Left lung (tissue), 10 donors: ENCODE results near the gene TDRD10. TPM values are rescaled to one million over a fixed set of nuclear protein-coding genes. Genes with fewer than 3 reads are reported as not detected.

Experiments
- ATAC-seq: fragments of 200-7000 bp; cut with Tn5 transposase; one replicate; pipeline ENCODE4 v1.9.1; 2020; ENCODE audit warnings: moderate library complexity
- DNase-seq, 4 donors: peaks; one replicate each; pipeline ENCODE4 v3.0.0-alpha.2; 2013 to 2020
- H3K27ac ChIP-seq, 2 donors: fragments of 200-600 bp; sonication (generic) in 1 of 2; one replicate each; pipeline versions ENCODE4 v1.5.0 to v1.8.0; 2020 to 2021
- H3K27me3 ChIP-seq, 2 donors: fragments of 200-600 bp; sonication (generic) in 1 of 2; one replicate each; pipeline versions ENCODE4 v1.5.0 to v1.8.0; 2020 to 2021
- H3K36me3 ChIP-seq, 2 donors: fragments of 200-600 bp; sonication (generic) in 1 of 2; one replicate each; pipeline versions ENCODE4 v1.5.0 to v1.8.0; 2020 to 2021
- H3K4me1 ChIP-seq, 2 donors: fragments of 200-600 bp; one replicate each; pipeline ENCODE4 v1.8.0; 2021
- H3K4me3 ChIP-seq, 2 donors: fragments of 200-600 bp; sonication (generic) in 1 of 2; one replicate each; pipeline versions ENCODE4 v1.5.0 to v1.8.0; 2020 to 2021; ENCODE audit warnings: mild to moderate bottlenecking in 1 of 2
- H3K9me3 ChIP-seq, 2 donors: fragments of 200-600 bp; sonication (generic) in 1 of 2; one replicate each; pipeline versions ENCODE4 v1.5.0 to v1.8.0; 2020 to 2021
- CTCF ChIP-seq, 2 donors: fragments of 200-600 bp; sonication (generic) in 1 of 2; IDR thresholded peaks; one replicate each; pipeline versions ENCODE4 v1.5.0 to v1.8.0; 2021; ENCODE audit warnings: antibody characterized with exemption in 2 of 2
- intact Hi-C, 2 donors: fragments of 100-400 bp; cut with DNase I; formaldehyde crosslinking; loops; one replicate each; pipeline versions ENCODE4 v1.11.2 to v1.14.2; 2022
- polyA plus RNA-seq, 6 donors: library from polyadenylated mRNA; unstranded; fragments of 120-200 nt; gene quantifications; one replicate each; pipeline ENCODE4 v1.2.1, GENCODE V29; 2013; ENCODE audit not compliant: insufficient read length in 6 of 6
- total RNA-seq, 2 donors: library from RNA; stranded (reverse); fragmentation: NEBNext Ultra II Directional; extraction: Animal tissue kit (Norgen Biotek cat#: 25700); gene quantifications; one replicate each; pipeline ENCODE4 v1.2.1, GENCODE V29; 2021
- donor health status: DM: no; HTN: yes; CAD: no.
- donor health status: DM: no; HTN: no; CAD: no.

Gene TDRD10
- total and polyA plus RNA-seq, 8 donors: 3.1 to 5.0 (median 3.6) TPM

GRCh38 chr1:154466206-154466605, 35.8 kb upstream of the TDRD10 start:
- peaks cover 0 to 48% of the 10 kb centered on the region in 2 donors for H3K36me3 ChIP-seq
- intact Hi-C loops: no loop called here

GRCh38 chr1:154466921-154467417, 35.0 kb upstream of the TDRD10 start:
- Histone ChIP-seq H3K4me3 (no peak overlapping the region), H3K27ac (peak overlapping the region in 1 of 2 donors; percentile 30), H3K9me3 (no peaks in the 10 kb centered on the region), H3K4me1 (peaks cover 8 to 57% of the 10 kb centered on the region in 2 donors), H3K36me3 (peaks cover 0 to 44% of the 10 kb centered on the region in 2 donors), H3K27me3 (no peaks in the 10 kb centered on the region)
- no peak for TF ChIP-seq CTCF (IDR thresholded peaks at IDR 0.05)
- ATAC-seq (no peak), DNase-seq (peak in 1 of 4 donors; percentile 36)
- intact Hi-C loops: no loop called here

More at GRCh38 chr1:154466206-154466605, 35.8 kb upstream of the TDRD10 start:
- Histone ChIP-seq H3K4me1 (peaks cover 10 to 60% of the 10 kb centered on the region in 2 donors), H3K4me3 (no peak overlapping the region), H3K27ac (peak overlapping the region; percentile 7 to 11), H3K27me3 (no peaks in the 10 kb centered on the region), H3K9me3 (no peaks in the 10 kb centered on the region)
- DNase-seq (no peak), ATAC-seq (no peak)
- TF ChIP-seq CTCF (IDR thresholded peaks at IDR 0.05): no peak

- ATAC-seq (no peak), DNase-seq (peak in 1 of 4 donors; percentile 6)
- intact Hi-C loops: no loop called here
- Histone ChIP-seq H3K4me3 (no peak overlapping the region), H3K27ac (peak overlapping the region in 1 of 2 donors; percentile 30), H3K27me3 (no peaks in the 10 kb centered on the region), H3K9me3 (no peaks in the 10 kb centered on the region), H3K36me3 (peaks cover 0 to 42% of the 10 kb centered on the region in 2 donors), H3K4me1 (peaks cover 6 to 51% of the 10 kb centered on the region in 2 donors)
- no peak for TF ChIP-seq CTCF (IDR thresholded peaks at IDR 0.05)
Measured at GRCh38 chr1:154467434-154468102, 34.5 kb upstream of the TDRD10 start.

GRCh38 chr1:154468535-154469250, 33.3 kb upstream of the TDRD10 start:
- Histone ChIP-seq H3K27me3 (no peaks in the 10 kb centered on the region), H3K27ac (no peak overlapping the region), H3K4me3 (no peak overlapping the region), H3K4me1 (peaks cover 6 to 40% of the 10 kb centered on the region in 2 donors), H3K36me3 (peaks cover 0 to 42% of the 10 kb centered on the region in 2 donors), H3K9me3 (no peaks in the 10 kb centered on the region)
- no peak for ATAC-seq
- intact Hi-C loops: no loop called here
- peak in 1 of 4 donors; percentile 9 for DNase-seq
- TF ChIP-seq CTCF (IDR thresholded peaks at IDR 0.05): no peak
